Breast epithelium (tissue), 4 donors: ENCODE measurements around the gene ERGIC1. TPM values are rescaled to one million over a fixed set of nuclear protein-coding genes. Genes with fewer than 3 reads are reported as not detected.

Experiments
- DNase-seq, 2 donors: peaks; one replicate each; pipeline ENCODE4 v3.0.0-alpha.2; 2019; ENCODE audit warnings: low spot score in 2 of 2
- H3K27ac ChIP-seq, 2 donors: fragments of 200-600 bp; sonication (generic) in 1 of 2; one replicate each; pipeline ENCODE4 v1.5.1; 2016 to 2019; ENCODE audit warnings: mild to moderate bottlenecking in 1 of 2
- H3K27me3 ChIP-seq, 2 donors: fragments of 200-600 bp; sonication (generic) in 1 of 2; one replicate each; pipeline versions ENCODE4 v1.5.1 to v1.6.0; 2017 to 2019; ENCODE audit warnings: control low read depth in 1 of 2, mild to moderate bottlenecking in 1 of 2
- H3K36me3 ChIP-seq: fragments of 200-600 bp; one replicate; pipeline ENCODE4 v1.5.1; 2019
- H3K4me1 ChIP-seq, 2 donors: fragments of 200-600 bp; sonication (generic); one replicate each; pipeline ENCODE4 v1.5.1; 2016 to 2019; ENCODE audit warnings: control low read depth in 1 of 2
- H3K4me3 ChIP-seq, 3 donors: fragments of 200-600 bp; sonication (generic); 1 replicate in 2 of 3; 2 replicates in 1 of 3; pipeline ENCODE4 v1.5.1; 2016 to 2019; ENCODE audit warnings: mild to moderate bottlenecking in 3 of 3, moderate library complexity in 2 of 3
- H3K9me3 ChIP-seq, 2 donors: fragments of 200-600 bp; sonication (generic) in 1 of 2; one replicate each; pipeline ENCODE4 v1.5.1; 2016 to 2019; ENCODE audit warnings: control low read depth in 1 of 2
- POLR2A ChIP-seq: fragments of 450-650 bp; IDR thresholded peaks from one replicate; pipeline ENCODE4 v1.6.1; 2016; ENCODE audit warnings: antibody characterized with exemption, mild to moderate bottlenecking, moderate library complexity
- POLR2AphosphoS5 ChIP-seq, 3 donors: sonication (generic); formaldehyde crosslinking; IDR thresholded peaks; one replicate each; pipeline ENCODE4 v1.6.1; 2017; ENCODE audit warnings: antibody characterized with exemption in 3 of 3
- intact Hi-C: fragments of 100-400 bp; cut with DNase I; formaldehyde crosslinking; loops from one replicate; pipeline ENCODE4 v1.15.1; 2023; ENCODE audit warnings: low total_unique reads
- total RNA-seq, 3 donors: library from RNA; depleted of rRNA; stranded (reverse); fragments of >200 nt; gene quantifications; one replicate each; pipeline ENCODE4 v1.1.0, GENCODE V29; 2016
- TF ChIP-seq, protein P1 (sequence below), 3 donors: fragments of 450-650 bp; IDR thresholded peaks; one replicate each; pipeline ENCODE4 v1.5.1; 2016 to 2017; ENCODE audit warnings: antibody characterized with exemption in 3 of 3, mild to moderate bottlenecking in 3 of 3, moderate library complexity in 3 of 3

ERGIC1 gene
- total RNA-seq, 3 donors from 2014 or later: 86.6 to 139 (median 95.2) TPM

DNA sequence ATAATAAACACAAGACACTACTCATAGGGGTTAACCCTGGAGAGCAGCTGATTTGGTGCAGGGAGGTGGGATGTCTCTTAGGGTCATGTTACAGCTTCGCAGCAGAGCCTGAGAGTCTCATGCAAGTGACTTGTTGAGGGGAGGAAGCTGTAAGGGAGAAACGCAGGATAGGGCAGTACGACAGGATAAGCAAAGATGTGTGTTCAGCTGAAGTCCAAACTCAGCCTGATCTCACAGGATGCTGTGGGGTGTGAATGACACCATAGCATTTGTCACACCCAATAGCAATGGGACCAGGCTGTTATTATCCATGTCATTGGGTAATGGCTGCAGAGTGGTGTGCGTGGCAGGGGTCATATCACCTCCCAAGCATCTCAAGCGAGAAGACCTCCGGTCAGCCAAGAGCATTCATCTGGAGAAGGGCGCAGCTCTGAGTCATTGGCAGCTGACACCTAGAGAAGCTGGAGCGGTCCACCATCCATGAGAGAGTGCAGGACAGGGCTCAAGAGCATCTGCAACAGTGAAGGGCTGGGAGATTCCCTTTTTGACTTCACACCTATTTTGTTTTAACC is 76.0 kb downstream of the ERGIC1 start:
- intact Hi-C loops: loop anchor here (10.0 kb wide), 1 partner anchor 135 kb away; the partner anchor contains the start of gene DUSP1
- peaks cover 0 to 4% of the 10 kb centered on the region in 2 donors for H3K4me1 ChIP-seq

DNA sequence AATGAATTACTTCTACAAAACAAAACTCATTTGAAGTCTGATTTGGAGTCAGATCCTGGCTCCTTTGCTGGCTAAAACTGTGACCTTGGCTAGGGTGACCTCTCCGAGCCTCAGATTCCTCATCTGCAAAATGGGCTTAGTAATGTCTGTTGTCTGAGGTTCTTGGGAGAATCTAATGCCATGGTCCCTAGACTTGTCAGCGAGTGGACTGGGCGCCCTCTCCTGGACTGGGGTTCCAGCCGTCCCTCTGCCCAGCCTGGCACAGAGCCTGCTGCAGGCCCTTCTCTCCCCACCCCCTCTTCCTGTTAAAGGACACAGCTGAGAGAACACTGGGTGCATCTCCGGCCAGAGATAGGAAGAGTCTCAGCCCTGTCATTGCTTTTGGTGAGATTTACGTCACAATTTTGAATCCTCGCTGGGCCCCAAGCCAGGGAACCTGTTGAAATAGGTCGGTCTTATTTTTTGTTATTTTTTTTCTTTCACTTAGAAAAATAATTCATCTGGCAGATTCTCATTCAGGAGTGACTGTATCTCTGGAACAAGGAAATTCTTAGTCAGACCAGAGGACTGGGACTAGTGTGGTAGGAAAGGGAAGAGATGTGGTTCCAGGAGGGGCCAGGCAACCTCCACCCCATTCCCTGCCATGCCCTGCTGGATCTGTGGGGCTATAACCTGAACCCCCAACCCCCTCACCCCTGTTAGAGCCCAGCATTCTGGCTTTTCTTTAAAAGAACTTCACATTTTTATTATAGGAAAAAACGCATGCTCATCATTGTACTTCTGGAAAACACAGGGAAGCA is 77.0 kb downstream of the ERGIC1 start:
- H3K27me3 ChIP-seq: no peaks in the 10 kb centered on the region
- no peaks in the 10 kb centered on the region for H3K4me1 ChIP-seq
- peak in 1 of 2 donors; percentile 49 for DNase-seq
- no peaks in the 10 kb centered on the region for H3K9me3 ChIP-seq
- peaks cover 5% of the 10 kb centered on the region for H3K36me3 ChIP-seq
- intact Hi-C loops: no loop called here
- no peak overlapping the region for H3K4me3 ChIP-seq
- H3K27ac ChIP-seq: peak overlapping the region; percentile 40 to 66
- TF ChIP-seq POLR2A (no peak), POLR2AphosphoS5 (IDR thresholded peaks at IDR 0.05) (peak; percentile 14 to 64 (median 16))
- TF ChIP-seq, protein P1, sequence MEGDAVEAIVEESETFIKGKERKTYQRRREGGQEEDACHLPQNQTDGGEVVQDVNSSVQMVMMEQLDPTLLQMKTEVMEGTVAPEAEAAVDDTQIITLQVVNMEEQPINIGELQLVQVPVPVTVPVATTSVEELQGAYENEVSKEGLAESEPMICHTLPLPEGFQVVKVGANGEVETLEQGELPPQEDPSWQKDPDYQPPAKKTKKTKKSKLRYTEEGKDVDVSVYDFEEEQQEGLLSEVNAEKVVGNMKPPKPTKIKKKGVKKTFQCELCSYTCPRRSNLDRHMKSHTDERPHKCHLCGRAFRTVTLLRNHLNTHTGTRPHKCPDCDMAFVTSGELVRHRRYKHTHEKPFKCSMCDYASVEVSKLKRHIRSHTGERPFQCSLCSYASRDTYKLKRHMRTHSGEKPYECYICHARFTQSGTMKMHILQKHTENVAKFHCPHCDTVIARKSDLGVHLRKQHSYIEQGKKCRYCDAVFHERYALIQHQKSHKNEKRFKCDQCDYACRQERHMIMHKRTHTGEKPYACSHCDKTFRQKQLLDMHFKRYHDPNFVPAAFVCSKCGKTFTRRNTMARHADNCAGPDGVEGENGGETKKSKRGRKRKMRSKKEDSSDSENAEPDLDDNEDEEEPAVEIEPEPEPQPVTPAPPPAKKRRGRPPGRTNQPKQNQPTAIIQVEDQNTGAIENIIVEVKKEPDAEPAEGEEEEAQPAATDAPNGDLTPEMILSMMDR (IDR thresholded peaks at IDR 0.05): no peak

More for the DNA sequence above, 76.0 kb downstream of the ERGIC1 start:
- H3K27ac ChIP-seq: no peak overlapping the region
- TF ChIP-seq POLR2AphosphoS5 (IDR thresholded peaks at IDR 0.05) (no peak), POLR2A (no peak)
- TF ChIP-seq, protein P1 (IDR thresholded peaks at IDR 0.05): no peak
- H3K4me3 ChIP-seq: no peak overlapping the region
- H3K27me3 ChIP-seq: no peaks in the 10 kb centered on the region
- H3K9me3 ChIP-seq: no peaks in the 10 kb centered on the region
- peaks cover 5% of the 10 kb centered on the region for H3K36me3 ChIP-seq
- no peak for DNase-seq

DNA sequence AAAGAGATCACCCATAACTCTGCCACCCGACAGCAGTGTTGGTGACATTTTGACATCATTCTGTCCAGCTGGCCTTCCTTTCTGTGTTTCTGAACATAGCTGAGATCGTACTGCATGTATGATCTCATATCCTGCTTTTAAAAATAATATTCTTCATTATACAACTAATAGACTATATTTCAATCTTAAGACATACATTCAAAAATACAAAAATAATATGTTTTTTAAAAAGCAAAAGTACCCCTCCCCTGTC is 77.5 kb downstream of the ERGIC1 start:
- H3K4me3 ChIP-seq: no peak overlapping the region
- peaks cover 5% of the 10 kb centered on the region for H3K36me3 ChIP-seq
- no peaks in the 10 kb centered on the region for H3K4me1 ChIP-seq
- no peak for DNase-seq
- intact Hi-C loops: no loop called here
- H3K9me3 ChIP-seq: no peaks in the 10 kb centered on the region
- peak overlapping the region; percentile 40 to 66 for H3K27ac ChIP-seq
- TF ChIP-seq, protein P1 (IDR thresholded peaks at IDR 0.05): no peak
- no peak for TF ChIP-seq POLR2AphosphoS5 (IDR thresholded peaks at IDR 0.05)
- H3K27me3 ChIP-seq: no peaks in the 10 kb centered on the region

DNA sequence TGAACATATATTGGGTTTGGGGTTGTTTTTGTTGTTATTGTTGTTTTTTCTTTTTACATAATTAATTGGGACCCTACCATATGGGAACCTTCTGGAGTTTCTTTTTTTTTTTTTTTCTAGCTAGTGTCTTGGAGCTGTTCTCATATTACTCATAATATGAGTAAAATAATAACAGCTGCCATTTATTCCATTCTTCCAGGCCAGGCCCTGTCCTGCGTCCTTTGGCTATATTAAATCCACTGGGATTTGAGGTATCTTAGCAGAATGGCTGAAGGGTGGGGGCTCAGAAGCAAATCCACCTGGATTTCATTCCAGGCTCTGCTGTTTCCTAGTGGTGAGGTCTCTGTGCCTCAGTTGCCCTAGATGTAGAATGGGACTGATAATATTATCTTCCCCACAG is 77.9 kb downstream of the ERGIC1 start:
- Histone ChIP-seq H3K9me3 (no peaks in the 10 kb centered on the region), H3K4me1 (no peaks in the 10 kb centered on the region), H3K4me3 (no peak overlapping the region), H3K36me3 (peaks cover 5% of the 10 kb centered on the region), H3K27ac (no peak overlapping the region), H3K27me3 (no peaks in the 10 kb centered on the region)
- TF ChIP-seq POLR2A (no peak), POLR2AphosphoS5 (IDR thresholded peaks at IDR 0.05) (no peak)
- TF ChIP-seq, protein P1 (IDR thresholded peaks at IDR 0.05): no peak
- DNase-seq: no peak
- intact Hi-C loops: no loop called here

DNA sequence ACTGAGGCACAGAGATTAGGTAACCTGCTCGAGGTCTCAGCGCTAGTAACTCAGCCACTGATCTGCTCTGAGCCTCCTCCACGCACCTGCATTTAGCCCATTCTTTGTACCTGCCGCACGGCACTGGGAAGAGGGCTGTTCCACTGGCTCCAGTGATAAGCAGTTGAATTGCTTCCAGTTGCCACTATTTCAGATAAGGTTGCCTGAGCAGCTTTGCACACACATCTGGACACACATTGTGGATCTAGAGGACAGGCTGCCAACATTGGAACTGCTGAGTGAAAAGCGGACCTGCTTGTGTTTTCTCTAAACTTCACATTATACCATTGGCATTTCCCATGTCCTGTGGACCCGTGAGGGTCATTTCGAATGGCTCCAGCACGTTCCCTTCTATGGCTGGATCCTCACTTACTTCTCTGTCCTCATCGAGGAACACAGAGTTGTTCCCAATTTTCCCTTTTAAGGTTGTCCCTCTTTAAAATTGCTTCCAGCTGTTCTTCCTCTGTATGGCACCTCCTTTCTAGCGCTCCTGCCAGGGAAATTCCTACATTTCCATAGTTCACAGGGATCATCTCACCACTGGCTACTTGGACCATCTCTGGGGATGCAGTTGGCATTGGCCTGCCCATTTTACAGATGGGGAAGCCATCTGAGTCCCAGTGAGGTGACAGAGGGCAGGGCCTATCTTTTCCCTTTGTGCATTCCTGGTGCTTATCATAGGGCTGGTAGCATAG is 79.2 kb downstream of the ERGIC1 start:
- Histone ChIP-seq H3K9me3 (no peaks in the 10 kb centered on the region), H3K27ac (no peak overlapping the region), H3K36me3 (peaks cover 5% of the 10 kb centered on the region), H3K4me1 (no peaks in the 10 kb centered on the region), H3K27me3 (no peaks in the 10 kb centered on the region), H3K4me3 (no peak overlapping the region)
- DNase-seq: no peak
- intact Hi-C loops: no loop called here
- no peak for TF ChIP-seq POLR2AphosphoS5 (IDR thresholded peaks at IDR 0.05)
- TF ChIP-seq POLR2A: no peak
- TF ChIP-seq, protein P1 (IDR thresholded peaks at IDR 0.05): no peak
